NT2/D1 (cell line): Measurements from ENCODE around the gene ESRRB.

Source experiments
- DNase-seq: peaks from one replicate; pipeline ENCODE4 v3.0.0-alpha.2; 2011; ENCODE audit warnings: low read depth, low spot score
- H3K27me3 ChIP-seq: 2 replicates; pipeline ENCODE4 v1.6.0; 2011; ENCODE audit warnings: mild to moderate bottlenecking; ENCODE audit not compliant: insufficient read length, insufficient read depth
- H3K36me3 ChIP-seq: 2 replicates; pipeline ENCODE4 v1.6.1; 2011; ENCODE audit warnings: mild to moderate bottlenecking, low read length, mixed read lengths; ENCODE audit not compliant: insufficient read depth, insufficient read length
- H3K4me1 ChIP-seq: 2 replicates; pipeline ENCODE4 v1.5.1; 2011; ENCODE audit not compliant: insufficient read depth, insufficient read length
- H3K4me3 ChIP-seq: 2 replicates; pipeline ENCODE4 v1.5.1; 2011; ENCODE audit warnings: low read depth; ENCODE audit not compliant: insufficient read length
- H3K9ac ChIP-seq: 2 replicates; pipeline ENCODE4 v1.6.0; 2011; ENCODE audit warnings: low read depth; ENCODE audit not compliant: insufficient read length
- H3K9me3 ChIP-seq: 2 replicates; pipeline ENCODE4 v1.5.1; 2011; ENCODE audit warnings: mild to moderate bottlenecking, low read length; ENCODE audit not compliant: insufficient read depth
- SUZ12 ChIP-seq: IDR thresholded peaks from 2 replicates; pipeline ENCODE4 v1.6.1; 2011; ENCODE audit not compliant: insufficient read length, insufficient read depth; ENCODE audit errors: extremely low read depth
- YY1 ChIP-seq: IDR thresholded peaks from 2 replicates; pipeline ENCODE4 v1.6.1; 2011; ENCODE audit not compliant: insufficient read length, insufficient read depth
- ZNF274 ChIP-seq: IDR thresholded peaks from 2 replicates; pipeline ENCODE4 v1.6.1; 2011; ENCODE audit warnings: mild to moderate bottlenecking, low read depth, low read length

ESRRB gene

DNA sequence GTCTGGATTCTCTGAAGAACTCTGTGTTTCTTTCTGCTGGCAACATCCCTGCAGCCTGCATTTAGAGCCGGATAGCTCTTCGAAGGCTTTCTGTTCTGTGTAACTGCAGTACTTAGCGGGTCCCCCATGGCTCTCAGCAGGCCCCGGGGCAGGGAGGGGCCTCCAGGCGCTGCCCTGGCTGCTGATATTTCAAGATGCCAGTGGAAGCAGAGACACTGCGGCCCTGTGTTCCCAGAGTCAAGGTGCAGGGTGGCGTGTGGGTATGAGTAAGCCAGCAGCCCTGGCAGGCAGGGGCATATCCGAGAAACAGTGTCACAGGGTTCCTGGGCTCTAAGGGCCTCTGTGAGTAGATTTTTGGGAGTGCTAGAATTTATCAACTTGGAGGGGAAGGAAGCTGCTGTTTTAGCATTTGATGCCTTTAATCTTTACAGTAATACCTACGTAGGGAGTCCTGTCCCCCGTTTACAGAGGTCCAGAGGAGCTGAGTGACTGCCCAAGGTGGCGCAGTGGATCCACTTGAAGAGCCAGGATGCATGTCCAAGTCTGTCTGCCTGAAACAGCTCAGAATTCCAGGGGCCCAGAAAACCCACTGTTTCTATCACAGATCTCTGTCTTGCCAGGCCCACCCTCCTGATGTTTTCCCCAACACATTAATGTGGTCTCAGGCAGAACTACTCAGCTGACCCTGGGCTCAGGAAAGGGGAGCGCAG is 16.2 kb downstream of the ESRRB start:
- no peak for DNase-seq
- peaks cover 3% of the 10 kb centered on the region for H3K4me1 ChIP-seq
- no peak overlapping the region for H3K9ac ChIP-seq
- no peaks in the 10 kb centered on the region for H3K9me3 ChIP-seq
- H3K36me3 ChIP-seq, result no peaks in the 10 kb centered on the region
- no peak overlapping the region for H3K4me3 ChIP-seq
- H3K27me3 ChIP-seq, result no peaks in the 10 kb centered on the region
- TF ChIP-seq ZNF274, result no peak

DNA sequence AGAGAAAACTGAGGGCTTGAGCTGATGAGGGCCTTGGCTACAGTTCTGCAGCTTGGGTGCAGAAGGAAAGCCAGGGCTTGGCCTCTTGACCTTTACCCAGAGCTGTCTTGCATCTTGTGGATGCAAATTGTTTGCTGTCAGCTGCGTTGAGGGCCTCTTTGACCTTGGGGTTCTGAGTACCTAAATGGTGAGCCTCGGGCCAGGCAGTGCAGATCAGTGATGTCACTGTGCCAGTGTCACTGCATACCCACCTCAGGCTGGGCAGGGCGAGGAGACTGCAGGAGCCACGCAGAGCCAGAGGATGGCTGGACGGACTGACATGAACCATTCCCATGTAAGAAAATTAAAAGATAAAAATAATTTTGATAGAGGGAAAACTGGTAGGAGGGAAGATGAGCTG is 18.6 kb downstream of the ESRRB start:
- TF ChIP-seq YY1 (no peak), ZNF274 (no peak), SUZ12 (no peak)
- no peak for DNase-seq
- no peak overlapping the region for H3K4me3 ChIP-seq
- no peaks in the 10 kb centered on the region for H3K36me3 ChIP-seq
- no peaks in the 10 kb centered on the region for H3K4me1 ChIP-seq
- no peaks in the 10 kb centered on the region for H3K9me3 ChIP-seq
- H3K27me3 ChIP-seq, result no peaks in the 10 kb centered on the region
- H3K9ac ChIP-seq, result no peak overlapping the region

DNA sequence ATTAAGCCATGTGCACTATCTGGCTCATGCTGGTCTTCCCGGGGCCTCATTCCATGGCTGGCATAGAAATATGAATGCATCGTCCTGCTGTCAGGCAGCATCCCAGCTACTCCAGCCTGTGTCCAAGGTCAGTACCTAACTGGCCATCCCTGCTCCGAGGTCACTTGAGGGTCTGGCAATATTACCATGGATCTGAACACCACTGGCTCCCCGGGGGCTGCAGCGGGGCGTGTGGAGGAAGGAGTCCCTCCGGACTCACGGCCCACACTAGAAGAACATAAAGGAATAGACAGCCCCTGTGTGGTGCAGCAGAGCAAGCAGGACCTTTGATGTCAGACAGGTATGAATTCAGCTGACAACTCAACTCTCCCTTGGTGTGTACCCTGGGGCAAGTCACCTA is 19.2 kb downstream of the ESRRB start:
- no peaks in the 10 kb centered on the region; the same call in 1 of the 2 replicates for H3K9me3 ChIP-seq
- no peak overlapping the region for H3K4me3 ChIP-seq
- H3K27me3 ChIP-seq, result no peaks in the 10 kb centered on the region
- no peaks in the 10 kb centered on the region for H3K4me1 ChIP-seq
- H3K36me3 ChIP-seq, result no peaks in the 10 kb centered on the region
- DNase-seq, result no peak
- H3K9ac ChIP-seq, result no peak overlapping the region
- no peak for TF ChIP-seq YY1
- TF ChIP-seq SUZ12, result no peak
- TF ChIP-seq ZNF274, result no peak

DNA sequence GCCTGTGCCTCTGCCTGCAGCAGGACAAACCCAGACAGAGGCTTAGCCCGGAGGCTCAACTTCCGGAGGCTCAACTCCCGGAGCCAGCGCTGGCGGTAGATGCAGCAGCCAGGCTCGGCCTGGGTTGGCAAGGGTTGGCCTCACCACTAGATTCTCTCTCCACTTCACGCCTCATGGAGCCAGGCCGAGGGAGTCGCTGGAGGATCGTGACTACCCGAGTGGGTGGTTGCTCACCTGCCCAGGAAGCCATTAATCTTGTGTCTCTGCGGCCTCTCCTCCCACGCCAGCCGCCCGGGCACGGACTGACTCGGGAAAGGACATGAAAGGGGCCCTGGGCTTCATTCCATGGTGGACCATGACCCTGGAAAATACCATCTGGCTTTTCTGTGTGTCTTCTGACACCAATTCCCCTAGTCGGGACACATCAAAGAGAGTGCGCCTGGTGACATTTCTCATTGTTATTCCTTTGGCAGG is 20.8 kb downstream of the ESRRB start:
- Histone ChIP-seq H3K9ac (no peak overlapping the region), H3K27me3 (no peaks in the 10 kb centered on the region), H3K4me3 (no peak overlapping the region), H3K36me3 (no peaks in the 10 kb centered on the region), H3K9me3 (no peaks in the 10 kb centered on the region; the same call in 1 of the 2 replicates), H3K4me1 (no peaks in the 10 kb centered on the region)
- no peak for TF ChIP-seq ZNF274
- TF ChIP-seq YY1, result no peak
- no peak for TF ChIP-seq SUZ12
- no peak for DNase-seq

DNA sequence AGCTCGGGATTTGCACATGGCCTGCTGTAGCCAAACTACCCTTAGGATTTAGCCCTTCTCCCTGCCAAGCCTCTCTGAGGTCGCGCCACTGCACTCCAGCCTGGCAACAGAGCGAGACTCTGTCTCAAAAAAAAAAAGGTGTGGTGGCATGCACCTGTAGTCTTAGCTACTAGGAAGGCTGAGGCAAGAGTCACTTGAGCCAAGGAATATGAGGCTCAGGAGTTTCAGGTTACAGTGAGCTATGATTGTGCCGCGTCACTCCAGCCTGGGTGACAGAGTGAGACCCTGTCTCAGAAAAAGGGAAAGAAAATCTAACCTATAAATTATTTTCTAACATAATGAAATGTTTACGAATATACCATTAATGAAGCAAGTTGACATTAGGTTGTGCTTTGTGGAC is 29.7 kb downstream of the ESRRB start:
- Histone ChIP-seq H3K27me3 (no peaks in the 10 kb centered on the region), H3K9me3 (no peaks in the 10 kb centered on the region)
- TF ChIP-seq YY1, result no peak
- TF ChIP-seq ZNF274, result no peak
- no peak for TF ChIP-seq SUZ12

DNA sequence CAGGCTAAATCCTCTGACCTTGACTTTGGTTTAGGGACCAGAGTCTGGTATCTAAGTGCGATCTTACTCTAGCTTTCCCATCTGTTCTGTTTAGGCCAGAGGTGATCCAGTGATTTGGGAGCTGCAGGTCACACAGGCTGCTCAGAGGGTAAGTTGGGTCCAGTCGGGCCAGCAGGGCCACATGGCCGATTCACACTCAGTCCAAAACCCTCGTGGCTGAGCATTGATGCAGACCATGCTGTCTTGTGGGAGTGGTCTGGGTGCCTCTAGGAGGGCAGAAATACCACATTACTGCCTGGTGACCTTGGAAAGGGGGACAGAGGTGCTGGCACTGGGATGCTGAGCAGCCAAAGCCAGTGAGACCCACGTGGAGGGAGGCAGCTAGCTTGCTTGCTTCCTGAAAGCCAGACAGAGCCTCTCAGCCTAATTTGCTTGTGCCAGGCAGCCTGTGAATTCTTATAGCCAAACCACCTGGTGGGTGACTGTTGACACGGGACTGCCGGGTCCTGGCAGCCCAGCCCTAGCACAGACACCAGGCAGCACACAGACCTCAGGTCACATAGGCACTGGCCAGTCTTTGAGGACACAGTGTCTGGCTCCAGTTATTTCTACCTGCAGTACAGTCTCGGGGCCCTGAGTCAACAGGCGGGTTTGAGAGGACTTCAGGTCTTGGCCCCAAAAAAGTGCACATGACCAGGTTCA is 31.7 kb downstream of the ESRRB start:
- H3K9ac ChIP-seq, result no peak overlapping the region
- peaks cover 3% of the 10 kb centered on the region for H3K4me1 ChIP-seq
- DNase-seq, result no peak
- H3K27me3 ChIP-seq, result no peaks in the 10 kb centered on the region
- no peaks in the 10 kb centered on the region for H3K36me3 ChIP-seq
- H3K4me3 ChIP-seq, result no peak overlapping the region
- TF ChIP-seq YY1 (no peak), ZNF274 (no peak), SUZ12 (no peak)
- H3K9me3 ChIP-seq, result no peaks in the 10 kb centered on the region

More for the DNA sequence above, 29.7 kb downstream of the ESRRB start:
- Histone ChIP-seq H3K36me3 (no peaks in the 10 kb centered on the region), H3K4me1 (peaks cover 3% of the 10 kb centered on the region), H3K4me3 (no peak overlapping the region), H3K9ac (no peak overlapping the region)
- DNase-seq, result no peak

DNA sequence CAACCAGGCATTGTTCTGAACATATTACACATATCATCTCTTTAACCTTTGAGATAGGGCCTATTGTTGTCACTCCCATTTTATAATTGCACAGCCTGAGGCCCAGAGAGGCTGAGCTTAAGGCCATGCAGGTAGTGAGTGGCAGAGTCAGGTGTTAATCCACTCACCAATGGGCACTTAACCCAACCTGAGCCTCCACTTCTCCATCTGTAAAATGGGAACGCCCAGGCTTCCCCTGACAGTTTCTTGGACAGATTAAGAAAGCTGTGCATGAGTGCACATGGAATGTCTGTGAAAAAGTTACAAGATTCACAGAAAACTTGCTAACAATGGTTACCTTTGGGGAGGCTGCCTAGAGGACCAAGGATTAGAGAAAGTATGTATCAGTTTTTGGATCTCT is 32.9 kb downstream of the ESRRB start:
- Histone ChIP-seq H3K9me3 (no peaks in the 10 kb centered on the region), H3K9ac (no peak overlapping the region), H3K27me3 (no peaks in the 10 kb centered on the region), H3K4me3 (no peak overlapping the region), H3K4me1 (peaks cover 3% of the 10 kb centered on the region), H3K36me3 (no peaks in the 10 kb centered on the region)
- TF ChIP-seq ZNF274 (no peak), YY1 (no peak)
- DNase-seq, result no peak
